Activated T-cell treated with anti-CD3 and anti-CD28 coated beads, Interleukin-2, amount 50 U/mL, for 48 hours (primary cell): Measurements from ENCODE around the gene EXD1.
"Not testable (repeated sequence)": the region's sequence is repeated elsewhere in the genome, so short reads cannot be mapped to it uniquely, and the experiment has no call there.

Experiments used
- DNase-seq, 2 experiments: peaks; one replicate each; pipeline ENCODE4 v3.0.0-alpha.2; 2020

The EXD1 gene

DNA sequence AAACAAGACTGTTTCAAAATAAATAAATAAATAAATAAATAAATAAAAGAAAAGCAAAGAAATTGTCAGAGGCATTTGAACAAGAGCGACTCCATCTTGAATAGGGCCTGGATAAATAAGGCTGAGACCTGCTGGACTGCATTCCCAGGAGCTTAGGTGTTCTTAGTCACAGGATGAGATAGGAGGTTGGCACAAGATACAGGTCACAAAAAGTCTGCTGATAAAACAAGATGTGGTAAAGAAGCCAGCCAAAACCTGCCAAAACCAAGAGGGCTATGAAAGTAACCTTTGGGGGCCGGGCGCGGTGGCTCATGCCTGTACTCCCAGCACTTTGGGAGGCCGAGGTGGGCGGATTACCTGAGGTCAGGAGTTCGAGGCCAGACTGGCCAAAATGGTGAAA lies 91.4 kb downstream of the EXD1 start:
- DNase-seq = not testable (repeated sequence)

DNA sequence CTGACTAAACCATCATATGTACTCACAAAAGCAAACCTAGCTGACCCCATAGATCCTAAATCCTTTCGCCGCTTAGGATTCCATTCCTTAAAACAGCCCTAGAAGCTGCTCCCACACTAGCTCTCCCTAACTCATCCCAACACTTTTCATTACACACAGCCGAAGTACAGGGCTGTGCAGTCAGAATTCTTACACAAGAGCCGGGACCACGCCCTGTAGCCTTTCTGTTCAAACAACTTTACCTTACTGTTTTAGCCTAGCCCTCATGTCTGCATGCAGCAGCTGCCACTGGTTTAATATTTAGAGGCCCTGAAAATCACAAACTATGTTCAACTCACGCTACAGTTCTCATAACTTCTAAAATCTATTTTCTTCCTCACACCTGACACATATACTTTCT lies 95.0 kb downstream of the EXD1 start:
- not testable (repeated sequence) for DNase-seq

DNA sequence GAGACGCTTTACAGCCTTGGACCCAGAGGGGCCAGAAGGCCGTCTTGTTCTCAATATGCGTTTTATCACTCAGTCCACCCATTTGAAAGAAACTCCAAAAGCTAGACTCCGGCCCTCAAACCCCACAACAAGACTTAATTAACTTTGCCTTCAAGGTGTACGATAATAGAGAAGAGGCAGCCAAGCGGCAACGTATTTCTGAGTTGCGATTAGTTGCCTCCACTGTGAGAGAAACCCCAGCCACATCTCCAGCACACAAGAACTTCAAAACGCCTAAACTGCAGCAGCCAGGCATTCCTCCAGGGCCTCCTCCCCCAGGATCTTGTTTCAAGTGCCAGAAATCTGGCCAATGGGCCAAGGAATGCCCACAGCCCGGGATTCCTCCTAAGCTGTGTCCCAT lies 97.1 kb downstream of the EXD1 start:
- DNase-seq = no peak
